ENCODE measurements around the gene CCNK. TPM values are rescaled to one million over a fixed set of nuclear protein-coding genes. Genes with fewer than 3 reads are reported as not detected.

The CCNK gene
- total and polyA plus RNA-seq, 10 of the 15 experiments (the other 5 are each of a cell fraction or from before 2014, with no cell fraction given): 10.8 to 88.0 (median 22.5) TPM

- no peak overlapping the region for H3K9ac ChIP-seq (ENCODE audit: control insufficient read depth, insufficient read depth, low read length)
- WGBS (ENCODE audit: insufficient coverage, insufficient replicate concordance, low lambda C conversion rate, missing lambda C conversion rate): 52% methylated on average over 13 of the region's 13 CpGs
- POLR2A ChIA-PET: no interaction called here
- H2AFZ ChIP-seq (ENCODE audit: control insufficient read depth, low read depth, low read length): no peak overlapping the region
- FAIRE-seq (no peak), DNase-seq (ENCODE audit: low read depth, low spot score) (no peak), ATAC-seq (no peak)
- intact Hi-C loops (cut with micrococcal nuclease; ENCODE audit: unreplicated experiment): no loop called here
- BruUV-seq (replicated peaks): no TSS peak
- no peaks in the 10 kb centered on the region for H3K9me3 ChIP-seq (replicated peaks; ENCODE audit: control insufficient read depth, insufficient read depth, low read length)
- H3K4me2 ChIP-seq (ENCODE audit: control insufficient read depth, insufficient read depth): no peak overlapping the region
- H3K27me3 ChIP-seq (replicated peaks in 1 of 2; ENCODE audit: control insufficient read depth in 2 of 2, insufficient read depth in 2 of 2, low read length in 1 of 2): no peaks in the 10 kb centered on the region
- H3K79me2 ChIP-seq (ENCODE audit: control insufficient read depth, insufficient read depth, low read length): no peaks in the 10 kb centered on the region
- H3K36me3 ChIP-seq (ENCODE audit: control insufficient read depth in 2 of 2, insufficient read depth in 2 of 2, low read length in 1 of 2): no peaks in the 10 kb centered on the region
- in situ Hi-C loops (cut with MboI): no loop called here
- H3K4me1 ChIP-seq (ENCODE audit: control insufficient read depth, insufficient read depth, low read length): 0 out of 2 replicates have a peak, but pooled peaks cover 2% of the 10 kb centered on the region
- TF ChIP-seq GATAD2B (conservative IDR thresholded peaks at IDR 0.05; ENCODE audit: low read depth): no peak
- TF ChIP-seq ATF2 (IDR thresholded peaks at IDR 0.05; ENCODE audit: low read length): no peak
- TF ChIP-seq ETV6 (conservative IDR thresholded peaks at IDR 0.05 in 1 of 2, IDR thresholded peaks at IDR 0.05 in 1 of 2; ENCODE audit: borderline replicate concordance in 1 of 2, low read depth in 1 of 2): no peak
- TF ChIP-seq RCOR1 (conservative IDR thresholded peaks at IDR 0.05; ENCODE audit: low read depth, low read length): no peak
- TF ChIP-seq ATF3 (IDR thresholded peaks at IDR 0.05; ENCODE audit: borderline replicate concordance, extremely low read depth, low read depth, low read length): no peak
- TF ChIP-seq ESRRA (IDR thresholded peaks at IDR 0.05; ENCODE audit: low read length): no peak
- no peak for TF ChIP-seq HCFC1 (IDR thresholded peaks at IDR 0.05; ENCODE audit: low read length)
- TF ChIP-seq CTCF (IDR thresholded peaks at IDR 0.05 in 2 of 3, conservative IDR thresholded peaks at IDR 0.05 in 1 of 3; ENCODE audit: control insufficient read depth in 2 of 3, extremely low read depth in 1 of 3, insufficient read depth in 1 of 3, low read depth in 3 of 3, low read length in 3 of 3): no peak
- TF ChIP-seq CHD2 (IDR thresholded peaks at IDR 0.05; ENCODE audit: borderline replicate concordance, low read depth, low read length): no peak
- no peak for TF ChIP-seq BCL11A (IDR thresholded peaks at IDR 0.05; ENCODE audit: low read depth, low read length)
- TF ChIP-seq SUPT20H (IDR thresholded peaks at IDR 0.05; ENCODE audit: borderline replicate concordance, control insufficient read depth, low read depth, low read length): no peak
- TF ChIP-seq CUX1 (IDR thresholded peaks at IDR 0.05; ENCODE audit: insufficient replicate concordance, low read depth, low read length): no peak
- SMC1A ChIA-PET (ENCODE audit: uncharacterized antibody, unreplicated experiment): no interaction called here
- H3K27ac ChIP-seq (ENCODE audit: control insufficient read depth, insufficient read depth): no peak overlapping the region
- RAD21 ChIA-PET (ENCODE audit: unreplicated experiment): no interaction called here
- H3K4me3 ChIP-seq: no peak overlapping the region
- H4K20me1 ChIP-seq (ENCODE audit: control insufficient read depth, insufficient read depth): no peaks in the 10 kb centered on the region
- CTCF ChIA-PET: no interaction called here
These were observed 65.1 kb downstream of the CCNK start for GRCh38 chr14:99546234-99546879.

All from GM12878 (cell line).